Stimulated activated CD4-positive, alpha-beta T cell treated with anti-CD3 and anti-CD28 coated beads, Interleukin-1b, Interleukin-23, amount 100 ng/mL, for 1 hour (primary cell): ENCODE measurements around the gene API5.

Experiments used
- DNase-seq, 2 donors: peaks; one replicate each; pipeline ENCODE4 v3.0.0-alpha.2; 2020; ENCODE audit warnings: low read depth in 2 of 2

The API5 gene

DNA sequence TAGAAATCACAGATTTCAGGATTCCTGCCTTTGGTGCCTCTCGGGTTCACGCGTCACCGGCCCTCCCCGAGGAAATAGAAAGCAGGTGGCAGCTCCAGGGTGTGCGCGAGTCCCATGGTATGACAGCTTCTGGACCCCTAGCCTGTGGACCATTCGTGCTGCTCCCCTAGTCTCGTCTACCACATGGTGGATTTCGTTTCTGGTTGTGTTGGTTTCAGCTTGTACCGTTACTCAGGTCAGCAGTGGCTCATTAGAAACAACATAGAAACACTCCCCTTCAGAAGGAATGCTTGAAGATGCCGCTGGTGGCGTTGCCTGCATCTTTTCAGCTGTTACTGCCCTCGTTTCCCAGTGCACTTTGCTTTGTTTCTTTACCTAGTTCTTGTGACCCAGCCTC, 47.6 kb downstream of the API5 start:
- DNase-seq, result peak in 1 of 2 donors; percentile 1

DNA sequence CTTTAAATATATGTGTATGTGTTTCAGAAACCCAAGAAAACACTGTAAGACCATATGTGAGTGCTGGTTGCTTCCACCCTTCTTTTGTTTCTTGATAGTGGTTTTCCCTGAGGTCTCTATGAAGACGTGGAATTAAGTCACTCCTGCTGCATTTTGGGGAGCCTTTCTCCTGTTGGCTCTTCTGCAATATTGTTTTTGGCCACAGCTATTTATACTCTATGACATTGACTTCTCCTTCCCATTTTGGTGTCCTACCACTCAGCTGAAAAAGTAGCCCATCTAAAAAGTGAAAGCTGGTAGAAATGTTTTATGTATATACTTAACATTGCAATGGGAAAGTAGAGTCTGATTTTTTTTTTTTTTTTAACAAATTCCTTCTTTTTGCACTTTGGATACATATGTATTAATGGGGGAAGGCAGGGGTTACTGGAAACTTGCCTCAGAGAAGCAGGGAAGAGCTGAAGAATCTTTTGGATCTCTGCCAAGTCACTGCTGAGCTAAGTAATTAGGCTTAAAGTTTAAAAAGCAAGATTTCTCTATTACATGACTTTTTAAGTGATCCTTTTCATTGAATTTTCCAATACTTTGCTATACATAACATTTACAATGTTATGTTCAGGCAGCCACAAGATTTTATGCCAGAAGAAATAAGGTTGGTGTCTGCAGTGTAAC, 48.7 kb downstream of the API5 start:
- DNase-seq, result no peak

DNA sequence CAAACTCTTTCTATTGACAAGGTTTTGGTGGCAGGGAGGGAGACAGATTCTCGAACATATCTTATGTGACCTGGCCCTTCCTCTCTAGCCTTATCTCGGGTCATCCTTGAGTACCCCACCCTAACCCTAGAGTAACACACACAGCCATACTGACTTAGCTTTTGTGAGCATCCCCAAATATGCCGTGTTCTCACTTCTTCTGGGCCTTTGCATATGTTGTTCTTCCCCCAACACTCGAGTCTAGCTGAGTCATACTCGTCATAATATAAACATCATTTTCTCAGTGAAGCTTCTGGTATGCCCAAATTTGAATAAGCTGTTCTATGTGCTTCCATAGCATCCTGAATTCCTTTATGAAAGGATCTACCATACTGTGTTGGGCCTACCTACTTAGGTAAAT, 54.9 kb downstream of the API5 start:
- no peak for DNase-seq

DNA sequence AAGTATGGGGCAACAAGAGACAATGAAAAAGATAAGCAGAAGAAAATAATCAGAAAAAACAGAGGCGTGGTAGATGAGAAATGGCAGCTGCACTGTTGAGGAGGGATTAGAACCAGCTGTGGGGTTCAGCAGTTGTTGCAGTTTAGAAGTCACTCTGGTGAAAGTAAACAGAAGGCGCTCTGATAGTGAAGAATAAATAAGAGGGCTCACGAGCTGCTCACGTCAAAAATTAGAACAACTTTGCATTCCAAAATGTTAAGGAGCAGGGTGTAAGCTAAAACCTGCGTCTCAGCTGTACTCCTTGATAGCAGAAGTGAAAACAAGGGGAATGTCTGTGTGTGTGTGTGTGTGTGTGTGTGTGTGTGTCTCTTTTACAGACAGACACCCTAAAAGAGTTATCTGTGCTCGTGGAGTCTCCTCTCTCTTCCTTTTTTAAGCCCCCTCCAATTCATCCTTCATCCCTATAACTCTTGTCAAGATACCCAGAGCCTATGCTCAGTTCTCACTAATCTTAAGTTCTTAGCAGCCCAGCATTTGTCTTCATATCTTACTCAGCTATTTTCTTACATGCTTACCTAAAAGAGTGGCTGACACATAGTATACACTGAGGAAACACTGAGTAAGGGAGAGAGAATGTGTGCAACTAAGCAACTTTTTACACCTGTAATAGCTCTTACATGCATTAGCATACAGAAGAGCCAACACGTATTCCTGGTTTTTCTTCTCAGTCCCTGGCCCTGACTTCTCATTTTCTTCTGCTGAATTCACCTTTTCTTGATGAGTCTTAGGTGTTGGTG, 55.8 kb downstream of the API5 start:
- DNase-seq, result no peak

DNA sequence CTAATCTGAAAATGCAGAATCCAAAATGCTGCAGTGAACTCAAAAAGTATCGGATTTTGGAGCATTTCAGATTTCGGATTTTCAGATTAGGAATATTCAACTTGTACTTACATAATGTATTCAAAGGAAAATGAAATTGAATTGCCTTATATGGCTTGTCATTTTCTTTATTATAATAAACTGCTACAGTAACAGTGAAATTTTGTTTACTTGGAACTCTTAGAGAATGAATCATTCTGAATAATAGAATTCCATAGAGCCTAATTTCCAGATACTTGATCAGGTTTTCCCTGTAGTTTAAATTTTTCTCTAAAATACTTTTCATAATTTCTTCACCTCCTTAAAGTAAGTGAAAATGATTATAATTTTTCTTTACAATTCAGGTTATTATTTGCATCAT, 64.3 kb downstream of the API5 start:
- no peak for DNase-seq

DNA sequence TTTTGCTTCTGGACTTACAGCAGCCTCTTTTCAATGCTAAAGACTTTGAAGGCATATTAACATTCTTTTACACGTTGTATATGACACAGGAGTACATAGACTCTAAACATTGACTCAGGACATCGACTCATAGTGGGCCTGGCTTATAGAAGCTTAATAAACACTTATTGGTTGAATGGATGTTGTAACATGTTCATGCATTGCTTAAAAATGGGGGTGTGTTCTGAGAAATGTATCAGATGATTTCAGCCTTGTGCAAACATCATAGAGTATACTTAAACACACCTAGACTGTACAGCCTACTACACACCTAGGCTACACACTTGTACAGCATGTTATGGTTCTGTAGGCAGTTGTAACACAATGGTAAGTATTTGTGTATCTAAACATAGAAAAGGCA, 64.8 kb downstream of the API5 start:
- DNase-seq, result no peak

DNA sequence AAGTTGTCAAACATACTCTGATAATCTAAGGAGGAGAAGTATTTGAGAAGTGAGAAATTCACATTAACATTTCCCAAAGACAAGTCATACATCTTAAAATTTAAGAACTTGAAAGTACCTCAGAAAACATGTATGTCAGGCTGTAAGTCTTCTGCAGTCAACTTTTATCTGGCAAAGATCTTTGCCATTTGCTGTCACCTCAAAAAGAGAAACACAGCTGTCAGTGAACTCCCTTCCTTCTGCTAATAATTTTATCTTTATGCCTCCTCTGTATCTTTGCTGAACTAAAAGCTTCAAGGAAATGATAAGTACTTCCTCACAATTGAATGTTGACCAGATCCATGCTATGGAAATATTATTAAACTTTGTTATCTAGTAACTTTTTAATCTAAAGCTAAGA, 65.6 kb downstream of the API5 start:
- DNase-seq, result no peak

DNA sequence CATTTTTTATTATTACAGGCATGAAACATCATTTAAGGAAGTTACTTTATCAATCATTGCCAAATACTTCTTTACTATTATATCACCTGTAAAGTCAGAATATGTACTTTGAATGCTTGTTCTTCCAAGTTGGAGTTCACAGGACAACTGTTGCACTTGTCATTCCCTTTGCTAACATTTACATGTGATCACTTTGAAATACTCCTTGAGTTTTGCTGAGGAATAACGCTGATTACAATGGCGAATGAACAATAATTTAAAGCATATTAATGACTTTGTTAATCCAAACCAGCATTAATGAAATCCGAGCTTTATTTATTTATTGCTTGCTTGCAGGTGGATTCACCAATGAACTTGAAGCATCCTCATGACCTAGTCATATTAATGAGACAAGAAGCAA, 67.1 kb downstream of the API5 start:
- DNase-seq, result no peak

DNA sequence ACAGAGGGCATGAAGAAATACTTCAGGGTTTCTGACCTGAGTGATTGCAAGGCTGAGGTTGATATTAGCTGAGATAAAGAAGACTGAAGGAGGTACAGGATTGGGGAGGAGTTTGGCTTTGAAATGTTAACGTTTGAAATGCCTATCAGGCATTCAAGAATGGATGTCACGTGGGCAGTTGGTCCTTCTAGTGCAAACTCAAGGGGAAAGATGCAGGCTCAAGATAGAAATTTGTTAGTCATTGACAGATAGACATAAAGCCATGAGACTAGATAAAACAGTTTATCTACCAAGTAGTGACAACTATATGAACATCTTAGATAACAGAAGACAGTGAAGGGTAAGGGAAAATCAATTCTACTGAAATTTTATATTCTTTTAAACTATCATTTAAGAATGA, 70.0 kb downstream of the API5 start:
- DNase-seq, result no peak

DNA sequence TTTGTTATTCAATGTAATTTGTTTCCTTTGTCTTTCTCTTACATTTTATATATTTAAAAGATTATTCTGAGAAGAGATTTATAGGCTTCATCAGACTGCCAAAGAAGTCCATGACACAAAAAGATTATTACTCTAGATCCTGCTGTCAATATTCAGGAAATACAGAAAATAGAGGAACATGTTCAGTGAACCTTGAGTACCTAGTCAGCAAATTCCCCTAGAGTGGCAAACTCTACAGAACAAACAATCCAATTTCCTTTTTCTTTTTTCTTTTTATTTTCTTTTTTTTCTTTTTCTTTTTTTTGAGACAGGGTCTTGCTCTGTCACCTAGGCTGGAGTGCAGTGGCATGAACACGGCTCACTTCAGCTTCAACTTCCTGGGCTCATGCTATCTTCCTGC, 70.8 kb downstream of the API5 start:
- no peak for DNase-seq

DNA sequence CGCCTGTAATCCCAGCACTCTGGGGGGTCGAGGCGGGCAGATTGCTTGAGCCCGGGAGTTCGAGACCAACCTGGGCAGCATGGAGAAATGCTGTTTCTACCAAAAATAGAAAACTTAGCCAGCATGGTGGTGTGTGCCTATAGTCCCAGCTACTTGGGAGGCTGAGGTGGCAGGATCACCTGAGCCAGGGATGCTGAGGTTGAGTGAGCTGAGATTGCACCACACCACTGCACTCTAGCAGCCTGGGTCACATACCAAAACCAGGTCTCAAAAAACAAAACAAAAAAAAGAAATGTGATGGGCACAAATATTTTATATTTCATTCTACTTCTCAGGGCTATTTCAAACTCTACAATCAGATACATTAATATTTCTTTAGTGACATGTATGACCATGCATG, 72.6 kb downstream of the API5 start:
- DNase-seq, result no peak

DNA sequence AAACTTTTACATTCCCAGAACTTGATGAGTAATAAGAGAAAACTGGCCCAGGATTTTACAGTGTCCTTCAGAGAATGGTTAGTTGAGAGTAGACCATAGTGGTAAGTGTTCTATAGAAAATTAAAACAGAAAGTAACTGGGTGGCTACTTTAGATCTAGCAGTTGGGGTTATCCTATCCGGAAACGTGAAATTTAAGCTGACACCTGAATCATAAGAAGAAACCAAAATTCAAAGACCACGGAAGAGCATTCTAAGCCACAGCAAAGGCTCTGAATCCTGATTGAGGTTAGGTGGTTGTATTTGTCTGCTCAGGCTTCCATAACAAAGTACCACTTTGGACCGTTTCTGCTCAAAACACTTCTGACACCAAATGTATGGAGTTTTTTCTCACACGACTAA, 80.9 kb downstream of the API5 start:
- DNase-seq, result no peak

DNA sequence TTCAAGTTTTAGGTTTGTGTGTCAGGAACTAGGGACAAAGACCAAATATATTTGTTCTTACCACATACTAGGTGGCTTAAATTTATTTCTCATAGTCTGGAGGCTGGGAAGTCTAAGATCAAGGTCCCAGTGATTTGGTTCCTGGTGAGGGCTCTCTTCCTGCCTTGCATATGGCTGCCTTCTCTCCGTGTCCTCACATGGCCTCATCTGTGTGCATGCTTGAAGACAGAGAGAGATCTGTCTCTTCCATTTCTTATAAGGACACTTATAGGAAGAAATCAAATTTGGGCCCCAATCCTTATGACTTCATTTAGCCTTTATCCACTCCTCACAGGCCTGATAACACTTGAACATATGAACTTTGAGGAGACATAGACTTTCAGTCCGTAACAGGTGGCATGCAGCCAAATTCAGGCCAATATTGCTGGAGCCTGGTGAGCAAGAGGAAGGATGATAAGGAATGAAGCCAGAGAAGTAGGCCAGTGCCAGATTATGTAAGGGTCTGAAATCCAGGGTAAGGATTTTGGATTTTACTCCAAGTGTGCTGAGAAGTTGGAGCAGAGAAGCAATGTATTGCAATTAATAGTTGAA, 82.1 kb downstream of the API5 start:
- no peak for DNase-seq
